Bronchial epithelial cell (primary cell): ENCODE data around the gene MYH14. TPM values are rescaled to one million over a fixed set of nuclear protein-coding genes. Genes with fewer than 3 reads are reported as not detected.
A peak's percentile ranks its signal among the peaks of the same experiment; 100 is the strongest.

ENCODE experiments used
- DNase-seq: peaks from one replicate; pipeline ENCODE4 v3.0.0-alpha.2; 2010; ENCODE audit warnings: low read depth
- FAIRE-seq: peaks from 2 replicates; lab custom pipeline; 2011; peaks lifted over from hg19 to GRCh38; lab: Jason Lieb, UNC
- H3K27me3 ChIP-seq: 2 replicates; pipeline ENCODE4 v1.5.1; 2011; ENCODE audit warnings: low read length; ENCODE audit not compliant: control insufficient read depth, insufficient read depth
- H3K36me3 ChIP-seq: 2 replicates; pipeline ENCODE4 v1.5.1; 2011; ENCODE audit warnings: low read length; ENCODE audit not compliant: control insufficient read depth, insufficient read depth
- H3K4me3 ChIP-seq: 2 replicates; pipeline ENCODE4 v1.5.1; 2011; ENCODE audit warnings: mild to moderate bottlenecking, low read depth, low read length, control low read depth
- CTCF ChIP-seq: IDR thresholded peaks from 2 replicates; pipeline ENCODE4 v1.5.1; 2011; ENCODE audit warnings: mild to moderate bottlenecking, moderate library complexity, low read length, control low read depth, inconsistent platforms; ENCODE audit not compliant: insufficient read depth, severe bottlenecking
- total RNA-seq: library from RNA; depleted of rRNA; stranded (reverse); fragments of >200 nt; gene quantifications from 2 replicates; pipeline ENCODE4 v1.2.1, GENCODE V29; 2014

Gene MYH14
- total RNA-seq, 1 donor from 2014 or later, result 6.8 TPM

GRCh38 chr19:50331221-50331993, 128.0 kb downstream of the MYH14 start:
- H3K36me3 ChIP-seq, result no peaks in the 10 kb centered on the region
- no peak for DNase-seq
- TF ChIP-seq CTCF, result no peak
- H3K27me3 ChIP-seq, result peaks cover 31% of the 10 kb centered on the region
- no peak for FAIRE-seq
- no peak overlapping the region for H3K4me3 ChIP-seq

- H3K27me3 ChIP-seq, result peaks cover 31% of the 10 kb centered on the region
These were observed 128.5 kb downstream of the MYH14 start for GRCh38 chr19:50331994-50332243.

GRCh38 chr19:50332244-50333038, 129.0 kb downstream of the MYH14 start:
- FAIRE-seq (no peak), DNase-seq (no peak)
- peaks cover 28% of the 10 kb centered on the region for H3K27me3 ChIP-seq
- no peak overlapping the region for H3K4me3 ChIP-seq
- no peaks in the 10 kb centered on the region for H3K36me3 ChIP-seq
- no peak for TF ChIP-seq CTCF

More at GRCh38 chr19:50331994-50332243, 128.5 kb downstream of the MYH14 start:
- H3K4me3 ChIP-seq, result no peak overlapping the region
- DNase-seq (no peak), FAIRE-seq (no peak)
- TF ChIP-seq CTCF, result no peak
- no peaks in the 10 kb centered on the region for H3K36me3 ChIP-seq

- H3K27me3 ChIP-seq, result peaks cover 24% of the 10 kb centered on the region
- DNase-seq (peak; percentile 69), FAIRE-seq (no peak)
- TF ChIP-seq CTCF, result no peak
- no peaks in the 10 kb centered on the region for H3K36me3 ChIP-seq
- peak overlapping the region; percentile 49 for H3K4me3 ChIP-seq
These were observed 129.9 kb downstream of the MYH14 start for GRCh38 chr19:50333235-50333736.

- Histone ChIP-seq H3K27me3 (peaks cover 21% of the 10 kb centered on the region), H3K4me3 (peak overlapping the region; percentile 49)
- no peak for TF ChIP-seq CTCF
These were observed 130.6 kb downstream of the MYH14 start for GRCh38 chr19:50333737-50334617.

More at GRCh38 chr19:50333737-50334617, 130.6 kb downstream of the MYH14 start:
- H3K36me3 ChIP-seq, result no peaks in the 10 kb centered on the region
- DNase-seq, result no peak
- FAIRE-seq, result no peak
